WERI-Rb-1 (cell line): ENCODE measurements around the gene OBSL1.

Experiments
- DNase-seq: peaks from one replicate; pipeline ENCODE4 v3.0.0-alpha.2; 2020
- H3K27ac ChIP-seq: fragments of 250-450 bp; sonication (Bioruptor Pico); 2 replicates; pipeline ENCODE4 v1.5.1; 2020; ENCODE audit warnings: mild to moderate bottlenecking, moderate library complexity
- H3K27me3 ChIP-seq: fragments of 250-450 bp; sonication (Bioruptor Pico); 2 replicates; pipeline ENCODE4 v1.5.1; 2021; ENCODE audit warnings: mild to moderate bottlenecking, low read depth, moderate library complexity; ENCODE audit not compliant: insufficient read depth, severe bottlenecking
- H3K36me3 ChIP-seq: fragments of 250-450 bp; sonication (Bioruptor Pico); 2 replicates; pipeline ENCODE4 v1.5.1; 2020; ENCODE audit warnings: mild to moderate bottlenecking, moderate library complexity
- H3K4me3 ChIP-seq: 2 replicates; pipeline ENCODE4 v1.5.1; 2011; ENCODE audit warnings: low read depth, mild to moderate bottlenecking, control low read depth, low read length
- H3K9me3 ChIP-seq: fragments of 250-450 bp; sonication (Bioruptor Pico); 2 replicates; pipeline ENCODE4 v1.5.1; 2021; ENCODE audit warnings: mild to moderate bottlenecking, moderate library complexity; ENCODE audit not compliant: severe bottlenecking
- CTCF ChIP-seq: IDR thresholded peaks from 2 replicates; pipeline ENCODE4 v1.5.1; 2011; ENCODE audit warnings: low read depth, mild to moderate bottlenecking, control low read depth, inconsistent platforms, low read length

Gene OBSL1

GRCh38 chr2:219514836-219515235 is 56.5 kb downstream of the OBSL1 start:
- no peaks in the 10 kb centered on the region; the same call in none of the 2 replicates for H3K36me3 ChIP-seq
- peak overlapping the region; percentile 98 for H3K27ac ChIP-seq
- TF ChIP-seq CTCF, result no peak
- DNase-seq, result no peak
- no peaks in the 10 kb centered on the region for H3K27me3 ChIP-seq
- H3K4me3 ChIP-seq, result peak overlapping the region; percentile 65
- no peaks in the 10 kb centered on the region for H3K9me3 ChIP-seq

- Histone ChIP-seq H3K27ac (peak within 1 kb of the TSS; percentile 98), H3K9me3 (no peaks in the 10 kb centered on the region), H3K4me3 (peak within 1 kb of the TSS; percentile 65), H3K36me3 (no peaks in the 10 kb centered on the region; the same call in none of the 2 replicates), H3K27me3 (no peaks in the 10 kb centered on the region)
- TF ChIP-seq CTCF, result no peak
- DNase-seq, result peak; percentile 55
Observed at GRCh38 chr2:219514196-219514761, 57.1 kb downstream of the OBSL1 start, which contains the start of gene ASIC4. Gene ASIC4, plus strand, starts transcription at chr2:219514482. Its CDS starts 243 bp downstream, at chr2:219514725.

GRCh38 chr2:219513787-219514186 is 57.6 kb downstream of the OBSL1 start:
- H3K4me3 ChIP-seq, result peak overlapping the region; percentile 65
- no peaks in the 10 kb centered on the region for H3K27me3 ChIP-seq
- TF ChIP-seq CTCF, result no peak
- DNase-seq, result peak; percentile 61
- no peaks in the 10 kb centered on the region; the same call in none of the 2 replicates for H3K36me3 ChIP-seq
- H3K27ac ChIP-seq, result peak overlapping the region; percentile 98
- H3K9me3 ChIP-seq, result no peaks in the 10 kb centered on the region

GRCh38 chr2:219512524-219513216 is 58.7 kb downstream of the OBSL1 start:
- Histone ChIP-seq H3K4me3 (peak overlapping the region; percentile 26), H3K36me3 (no peaks in the 10 kb centered on the region; the same call in 1 of the 2 replicates), H3K27ac (peak overlapping the region; percentile 98), H3K27me3 (no peaks in the 10 kb centered on the region), H3K9me3 (no peaks in the 10 kb centered on the region)
- no peak for TF ChIP-seq CTCF
- DNase-seq, result peak; percentile 92

GRCh38 chr2:219511547-219512325 is 59.6 kb downstream of the OBSL1 start:
- Histone ChIP-seq H3K4me3 (peak overlapping the region; percentile 27), H3K27ac (peak overlapping the region; percentile 98), H3K9me3 (no peaks in the 10 kb centered on the region), H3K27me3 (no peaks in the 10 kb centered on the region), H3K36me3 (peaks cover under 1% of the 10 kb centered on the region)
- TF ChIP-seq CTCF, result no peak
- peak; percentile 93 for DNase-seq
